NK-92 treated with Interleukin-12 subunit alpha and Interleukin-12 subunit beta, amount 100 ng/mL, for 24 hours (cell line): Measurements from ENCODE around the gene ZNF77.
"Not testable (repeated sequence)": the region's sequence is repeated elsewhere in the genome, so short reads cannot be mapped to it uniquely, and the experiment has no call there.

Source experiments
- DNase-seq: peaks from one replicate; lab custom pipeline; 2025; lab: John Stamatoyannopoulos, UW

The ZNF77 gene

DNA sequence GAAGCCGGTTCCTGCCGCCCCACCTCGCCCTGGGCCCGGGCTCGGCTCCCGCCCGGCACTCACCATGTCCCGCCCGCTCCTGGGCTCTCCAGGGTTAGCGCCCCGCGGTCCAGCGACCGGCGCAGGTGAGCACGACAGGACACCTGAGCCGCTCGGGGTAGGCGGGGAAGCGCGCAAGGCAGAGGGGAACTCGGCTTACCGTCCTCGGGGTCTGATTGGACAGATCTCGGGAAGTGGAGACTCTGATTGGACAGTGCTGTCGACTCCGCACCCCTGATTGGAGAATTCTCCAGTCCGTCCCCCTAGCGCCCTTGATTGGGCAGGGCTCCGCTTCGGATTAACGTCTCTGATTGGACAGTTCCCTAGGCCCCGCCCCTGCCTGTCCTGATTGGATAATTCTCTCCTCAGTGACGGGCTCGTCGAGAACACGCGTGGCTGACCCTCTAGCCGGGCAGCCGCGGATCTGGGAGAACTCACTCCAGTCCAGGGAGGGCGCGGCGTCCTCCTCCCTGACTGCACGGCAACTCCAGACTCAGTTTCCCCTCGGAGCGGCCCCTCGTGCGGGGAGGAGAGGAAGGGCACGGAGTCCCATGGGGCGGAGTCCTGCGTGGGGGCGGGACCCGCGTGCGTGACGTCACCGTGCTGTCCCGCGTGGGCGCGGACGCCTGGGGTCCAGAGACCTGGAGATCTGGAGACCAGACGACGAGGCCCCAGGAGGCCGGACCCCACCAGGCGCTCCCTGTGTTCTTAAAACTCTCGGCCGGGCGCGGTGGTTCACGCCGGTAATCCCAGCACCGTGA lies at the start of gene ZNF77:
Gene ZNF77, minus strand, starts transcription at position 197 of the 800 bp plus-strand sequence. Its CDS starts 131 bp downstream, at position 66.
- peak; percentile 98 for DNase-seq

DNA sequence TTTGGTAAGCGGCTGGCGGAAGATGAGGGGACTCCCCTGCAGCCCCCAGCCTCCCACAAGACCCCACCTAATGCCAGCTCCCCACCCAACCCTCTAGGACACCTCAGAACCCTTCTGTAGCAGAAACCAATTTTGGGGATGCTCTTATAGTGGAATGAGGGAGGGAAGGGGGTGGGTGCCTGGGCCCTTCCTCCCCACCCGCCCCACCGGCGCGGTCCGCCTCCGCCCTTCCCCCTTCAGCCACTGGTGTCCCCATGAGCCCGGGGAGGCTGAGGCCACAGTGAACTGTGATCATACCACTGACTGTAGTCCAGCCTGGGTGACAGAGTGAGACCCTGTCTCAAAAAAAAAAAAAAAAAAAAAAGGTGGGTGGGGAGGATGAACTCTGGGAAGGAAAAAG lies 48.8 kb upstream of the ZNF77 start:
- DNase-seq: no peak

DNA sequence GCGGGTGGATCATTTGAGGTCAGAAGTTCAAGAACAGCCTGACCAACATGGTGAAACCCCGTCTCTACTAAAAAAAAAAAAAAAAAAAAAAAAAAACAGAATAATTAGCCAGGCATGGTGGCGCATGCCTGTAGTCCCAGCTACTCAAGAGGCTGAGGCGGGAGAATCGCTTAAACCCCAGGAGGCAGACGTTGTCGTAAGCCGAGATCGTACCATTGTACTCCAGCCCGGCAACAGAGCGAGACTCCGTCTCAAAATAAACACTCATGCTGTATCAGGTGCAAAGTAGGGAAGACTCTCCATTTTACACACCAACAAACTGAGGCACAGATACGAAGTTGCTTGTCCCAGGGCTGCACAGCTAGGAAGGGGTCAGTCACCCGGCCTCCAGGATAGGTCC lies 48.2 kb upstream of the ZNF77 start:
- DNase-seq: no peak

DNA sequence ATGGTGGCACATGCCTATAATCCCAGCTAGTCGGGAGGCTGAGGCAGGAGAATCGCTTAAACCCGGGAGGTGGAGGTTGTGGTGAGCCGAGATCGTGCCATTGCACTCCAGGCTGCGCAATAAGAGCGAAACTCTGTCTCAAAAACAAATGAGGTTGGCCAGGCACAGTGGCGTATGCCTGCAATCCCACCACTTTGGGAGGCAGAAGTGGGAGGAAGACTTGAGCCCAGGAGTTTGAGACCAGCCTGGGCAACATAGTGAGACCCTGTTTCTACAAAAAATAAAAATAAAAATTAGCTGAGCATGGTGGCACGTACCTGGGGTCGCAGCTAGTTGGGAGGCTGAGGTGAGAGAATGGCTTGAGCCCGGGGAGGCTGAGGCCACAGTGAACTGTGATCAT lies 47.6 kb upstream of the ZNF77 start:
- DNase-seq: not testable (repeated sequence)

DNA sequence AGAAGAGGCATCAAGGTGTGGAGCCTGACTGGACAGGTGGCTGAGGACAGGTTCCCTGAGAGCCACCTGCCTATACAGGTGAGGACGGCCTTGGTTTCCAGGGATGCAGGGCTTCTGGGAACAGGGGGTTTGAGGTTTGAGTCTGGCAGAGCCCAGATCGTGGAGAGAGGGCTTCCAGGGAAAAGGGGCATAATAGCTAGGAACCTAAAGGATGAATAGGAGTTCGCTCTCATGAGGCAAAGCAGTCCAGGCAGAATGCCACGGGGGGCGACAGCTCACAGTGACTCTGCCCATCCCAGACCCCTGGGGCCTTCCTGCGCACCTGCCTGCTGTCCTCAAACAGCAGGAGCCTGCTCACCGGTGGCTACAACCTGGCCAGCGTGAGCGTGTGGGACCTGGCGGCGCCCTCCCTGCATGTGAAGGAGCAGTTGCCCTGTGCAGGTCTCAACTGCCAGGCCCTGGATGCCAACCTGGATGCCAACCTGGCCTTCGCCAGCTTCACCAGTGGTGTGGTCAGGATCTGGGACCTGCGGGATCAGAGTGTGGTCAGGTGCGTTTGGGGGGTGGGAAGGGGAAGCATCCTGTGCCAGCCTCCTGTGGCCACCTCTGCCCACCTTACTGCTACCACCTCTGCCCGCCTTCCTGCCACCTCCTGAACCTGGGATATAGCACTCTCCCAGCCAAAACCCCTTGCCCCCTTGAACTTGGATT lies 44.6 kb upstream of the ZNF77 start:
- DNase-seq: no peak

DNA sequence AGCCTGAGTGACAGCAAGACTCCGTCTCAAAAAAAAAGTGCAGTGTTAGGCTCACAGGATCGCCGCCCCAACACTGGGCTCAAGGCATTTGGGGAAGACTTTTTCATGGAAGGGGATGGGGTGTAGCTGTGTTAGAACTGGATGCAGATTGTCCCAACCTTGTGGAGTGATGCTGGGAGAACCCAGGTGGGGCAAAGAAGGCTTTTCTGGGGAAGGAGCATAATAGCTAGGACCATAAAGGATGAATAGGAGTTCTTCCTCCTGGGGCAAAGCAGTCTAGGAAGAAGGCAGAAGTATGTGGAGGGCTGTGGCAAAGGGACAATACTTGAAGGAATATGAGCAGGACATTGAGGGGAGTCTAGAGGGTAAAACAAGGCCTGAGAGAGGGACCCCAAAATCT lies 43.8 kb upstream of the ZNF77 start:
- DNase-seq: no peak

DNA sequence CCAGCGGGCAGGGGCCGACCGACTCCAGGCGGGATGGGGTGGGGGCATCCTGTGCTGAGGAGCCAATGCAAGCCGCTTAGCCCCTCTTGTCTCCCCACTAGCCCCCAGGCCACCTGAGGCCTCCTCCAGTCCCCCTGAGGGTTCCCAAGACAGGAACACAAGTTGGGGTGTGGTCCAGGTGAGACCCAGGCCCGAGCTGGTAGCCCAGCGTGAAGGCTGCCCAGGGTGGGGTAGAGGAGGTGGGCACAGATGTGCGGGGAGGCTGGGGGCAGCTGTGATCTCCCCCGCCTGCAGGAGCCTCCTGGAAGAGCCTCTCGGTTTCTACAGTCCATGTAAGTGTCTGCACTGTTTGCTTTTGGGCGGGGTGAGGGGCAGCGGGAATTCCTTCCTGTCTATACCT lies 43.0 kb upstream of the ZNF77 start:
- DNase-seq: no peak

DNA sequence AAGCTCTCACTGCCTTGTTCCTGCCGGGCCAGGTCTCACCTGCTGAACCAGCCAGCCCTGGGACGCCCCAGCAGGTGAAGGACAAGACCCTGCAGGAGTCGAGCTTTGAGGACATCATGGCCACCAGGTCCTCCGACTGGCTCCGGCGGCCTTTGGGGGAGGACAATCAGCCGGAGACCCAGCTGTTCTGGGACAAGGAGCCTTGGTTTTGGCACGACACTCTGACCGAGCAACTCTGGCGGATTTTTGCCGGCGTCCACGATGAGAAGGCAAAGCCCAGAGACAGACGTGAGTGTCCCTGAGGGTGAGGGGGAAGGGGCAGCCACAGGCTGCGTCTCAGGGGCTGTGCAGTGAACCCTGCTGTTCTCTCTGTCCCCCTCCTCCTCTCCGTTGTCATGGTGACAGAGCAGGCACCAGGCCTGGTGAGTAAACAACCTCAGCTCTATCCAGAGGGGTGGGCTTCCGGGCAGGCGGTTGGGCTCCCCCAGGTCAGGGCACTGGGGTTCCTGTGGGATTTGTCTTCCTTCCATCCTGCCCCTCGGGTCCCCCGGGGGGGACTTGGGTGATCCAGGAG lies 42.3 kb upstream of the ZNF77 start:
- DNase-seq: no peak

DNA sequence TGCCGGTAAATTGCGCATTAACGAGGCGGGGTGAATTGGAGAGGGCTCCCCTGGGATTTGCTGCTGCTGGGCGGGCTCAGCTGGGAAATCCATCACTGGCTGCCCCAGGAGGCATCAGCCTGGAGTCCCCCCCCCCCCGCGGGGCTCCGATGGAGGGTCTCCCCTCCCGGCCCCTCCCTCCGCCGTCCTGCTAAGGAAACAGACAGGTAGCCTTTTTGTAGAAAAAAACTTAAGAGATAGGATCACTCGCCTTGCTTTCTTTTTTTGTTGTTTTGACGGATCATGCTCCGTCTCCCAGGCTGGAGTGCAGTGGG lies 39.4 kb upstream of the ZNF77 start:
- no peak for DNase-seq

DNA sequence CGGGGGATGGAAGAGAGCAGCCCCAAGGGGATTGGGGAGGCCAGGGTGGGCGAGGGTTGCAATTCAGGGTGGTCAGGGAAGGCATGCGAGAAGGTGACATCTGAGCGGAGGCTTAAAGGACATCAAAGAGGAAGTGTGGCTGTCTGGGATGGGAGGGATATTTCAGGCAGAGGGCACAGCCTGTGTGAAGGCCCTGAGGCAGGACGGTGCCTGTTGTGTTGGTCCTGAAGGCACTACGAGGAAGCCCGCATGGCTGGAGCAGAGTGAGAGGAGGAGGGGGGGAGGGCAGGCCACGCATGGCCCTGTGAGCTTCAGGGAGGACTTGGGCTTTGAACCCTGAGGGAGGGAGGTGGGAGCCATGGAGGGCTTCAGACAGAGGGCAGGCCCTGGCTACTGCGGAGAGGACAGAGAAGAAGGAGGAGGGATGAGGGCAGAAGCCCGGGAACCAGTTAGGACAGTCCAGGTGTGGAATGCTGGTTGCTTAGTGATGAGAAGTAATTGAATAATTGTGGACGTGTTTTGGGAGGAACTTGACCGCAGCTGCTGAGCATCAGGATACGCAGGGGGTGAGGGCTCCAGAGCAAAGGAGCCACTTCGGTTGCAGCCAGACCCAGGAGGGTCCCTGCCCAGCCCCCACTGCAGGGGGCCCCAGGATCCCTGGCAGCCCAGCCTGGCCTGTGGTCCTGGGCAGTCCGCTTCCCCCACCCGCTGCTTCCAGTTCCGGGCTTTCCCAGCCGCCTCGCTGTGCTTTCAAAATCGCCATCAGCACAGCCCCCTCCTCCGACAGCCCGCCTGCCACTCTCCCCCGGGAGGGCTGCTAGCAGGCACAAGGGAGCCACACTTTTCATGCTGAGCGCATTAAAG lies 38.8 kb upstream of the ZNF77 start:
- no peak for DNase-seq

DNA sequence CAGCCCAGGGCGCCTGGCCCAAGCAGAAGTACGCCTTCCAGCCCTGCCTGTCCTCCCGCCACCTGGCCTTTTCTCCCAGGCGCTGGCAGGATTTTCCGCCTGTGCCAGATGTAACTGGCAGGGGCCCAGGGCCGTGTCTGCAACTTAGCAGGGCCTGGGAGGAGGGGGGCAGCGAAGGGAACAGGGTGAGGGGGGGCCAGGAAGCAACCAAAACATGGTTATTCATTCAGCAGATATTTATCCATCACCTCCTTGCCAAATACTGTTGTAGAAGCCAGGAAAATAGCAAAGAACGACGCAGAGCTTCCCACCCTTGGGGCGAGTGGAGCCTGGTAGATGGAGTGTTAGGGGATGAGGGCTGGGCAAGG lies 38.2 kb upstream of the ZNF77 start:
- DNase-seq: no peak

DNA sequence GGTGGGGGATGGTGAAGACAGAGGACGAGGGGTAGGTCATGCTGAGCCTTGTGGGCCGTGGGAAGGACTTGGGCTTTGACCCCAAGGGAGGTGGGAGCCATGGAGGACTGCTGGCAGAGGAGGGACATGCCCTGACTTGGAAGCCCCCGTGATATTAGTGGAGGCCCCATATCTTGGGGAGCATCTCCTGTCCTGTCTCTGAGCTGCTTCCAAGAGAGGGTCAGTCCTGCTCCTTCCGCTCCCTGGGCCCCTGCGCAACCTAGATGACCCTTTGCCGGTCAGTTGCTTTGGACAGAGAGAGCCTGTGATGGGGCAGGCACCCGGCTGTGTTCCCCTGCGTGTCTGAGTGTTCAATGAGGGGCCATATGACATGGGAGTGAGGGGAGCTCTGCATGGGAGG lies 37.8 kb upstream of the ZNF77 start:
- DNase-seq: no peak

DNA sequence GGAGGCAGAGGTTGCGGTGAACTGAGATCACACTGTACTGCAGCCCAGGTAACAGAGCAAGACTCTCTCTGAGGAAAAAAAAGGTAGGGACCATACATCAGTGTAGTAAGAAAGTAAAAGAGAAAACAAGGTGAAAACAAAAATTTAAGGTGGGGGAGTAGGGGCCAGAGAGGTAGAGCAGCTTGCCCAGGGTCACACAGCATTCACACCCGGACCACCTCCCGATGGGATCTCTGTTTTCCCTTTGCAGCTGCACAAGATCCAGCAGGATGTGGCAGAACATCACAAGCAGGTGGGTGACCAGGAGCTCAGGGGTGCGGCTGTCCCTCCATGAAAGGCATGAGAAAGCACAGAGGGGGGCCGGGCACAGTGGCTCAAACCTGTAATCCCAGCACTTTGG lies 37.1 kb upstream of the ZNF77 start:
- DNase-seq: no peak

DNA sequence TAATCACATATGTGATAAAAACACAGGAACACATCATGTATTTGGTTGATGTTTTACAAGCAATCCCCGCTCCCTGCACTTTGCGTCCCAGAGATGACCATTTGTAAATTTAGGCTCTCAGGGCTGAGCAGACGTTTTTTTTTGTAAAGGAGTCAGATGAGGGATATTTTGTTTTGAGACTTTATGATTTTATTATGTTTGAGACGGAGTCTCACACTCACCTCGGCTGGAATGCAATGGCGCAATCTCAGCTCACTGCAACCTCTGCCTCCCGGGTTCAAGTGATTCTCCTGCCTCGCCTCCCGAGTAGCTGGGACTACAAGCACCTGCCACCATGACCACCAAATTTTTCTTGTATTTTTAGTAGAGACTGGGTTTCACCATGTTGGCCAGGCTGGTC lies 34.0 kb upstream of the ZNF77 start:
- DNase-seq: no peak

DNA sequence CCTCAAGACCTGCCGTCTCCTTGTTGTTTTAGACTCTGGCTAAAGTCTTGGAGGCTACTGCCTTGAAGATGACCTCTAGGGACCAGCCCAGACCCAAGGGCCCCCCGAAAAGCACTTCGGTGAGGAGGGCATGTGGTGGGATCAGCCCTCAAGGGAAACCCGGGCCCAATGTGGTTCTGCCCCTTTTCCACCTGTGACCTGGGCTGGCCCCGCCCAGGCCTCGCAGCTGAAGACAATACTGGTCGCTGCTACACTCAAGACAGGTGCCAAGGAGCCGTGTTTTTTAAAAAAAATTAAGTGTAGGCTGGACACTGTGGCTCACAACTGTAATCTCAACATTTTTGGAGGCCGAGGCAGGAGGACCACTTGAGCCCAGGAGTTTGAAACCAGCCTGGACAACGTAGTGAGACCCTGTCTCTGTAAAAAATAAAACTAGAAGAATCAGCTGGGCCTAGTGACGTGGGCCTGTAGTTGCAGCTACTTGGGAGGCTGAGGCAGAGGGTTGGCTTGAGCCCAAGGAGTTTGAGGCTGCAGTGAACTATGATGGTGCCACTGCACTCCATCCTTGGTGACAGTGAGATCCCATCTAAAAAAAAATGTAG lies 33.5 kb upstream of the ZNF77 start:
- no peak for DNase-seq

DNA sequence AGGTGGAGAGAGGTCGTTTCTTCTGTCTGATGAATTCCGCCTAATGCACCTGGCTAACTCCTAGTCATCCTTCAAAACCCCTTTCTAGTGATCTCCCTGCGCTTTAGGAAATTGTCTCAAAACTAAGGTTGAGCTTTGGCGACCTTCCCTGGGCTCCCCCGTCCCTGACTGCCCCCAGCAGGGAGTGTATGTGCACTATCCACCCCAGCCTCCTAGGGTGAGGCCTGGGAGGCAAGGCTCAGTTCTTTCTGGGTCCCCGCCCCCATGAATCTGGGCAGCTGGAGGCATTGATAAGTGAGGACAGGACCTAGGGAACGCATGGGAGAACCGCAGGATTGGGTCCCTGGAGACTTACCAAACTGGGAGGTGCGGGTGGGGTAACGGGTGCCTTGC lies 33.0 kb upstream of the ZNF77 start:
- no peak for DNase-seq

DNA sequence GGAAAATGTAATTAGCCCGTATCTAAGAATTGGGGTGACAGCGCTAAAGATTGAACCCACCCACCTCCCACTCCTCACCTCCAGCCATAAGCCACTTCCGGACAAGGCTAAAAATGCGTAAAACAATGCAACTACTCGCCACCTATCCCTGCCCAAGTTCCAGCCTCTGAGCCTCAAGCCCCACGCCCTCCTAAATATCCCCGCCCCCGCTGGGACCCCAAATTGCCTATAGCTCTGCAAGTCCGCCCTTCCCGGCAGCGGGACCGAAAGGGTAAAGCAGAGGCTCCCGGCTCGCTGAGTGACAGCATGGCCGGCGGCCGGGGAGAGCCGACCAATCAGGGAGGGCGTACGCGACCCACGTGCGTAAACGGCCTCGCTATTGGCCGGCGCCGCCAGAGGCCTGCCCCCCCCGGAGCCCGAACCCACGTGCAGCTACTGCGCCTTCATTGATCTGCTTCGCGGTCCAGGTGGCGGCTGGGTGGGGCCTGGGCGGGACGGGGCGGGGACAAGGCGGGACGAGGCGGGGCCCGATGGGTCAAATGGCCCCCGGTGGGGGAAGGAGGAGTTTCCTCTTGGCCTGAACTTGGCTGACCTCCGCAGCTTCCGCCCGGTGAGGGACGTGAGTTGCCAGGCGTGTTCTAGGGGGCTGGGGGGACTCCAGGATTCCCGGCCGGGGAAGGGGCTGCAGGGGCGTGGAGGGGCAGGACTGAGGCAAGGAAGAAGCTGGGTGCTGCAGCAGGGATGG lies 32.4 kb upstream of the ZNF77 start, which contains the start of gene TLE6:
Gene TLE6, plus strand, starts transcription at position 564 of the 745 bp plus-strand sequence. CDS start 670 bp downstream, outside the sequence.
- peak; percentile 97 for DNase-seq

DNA sequence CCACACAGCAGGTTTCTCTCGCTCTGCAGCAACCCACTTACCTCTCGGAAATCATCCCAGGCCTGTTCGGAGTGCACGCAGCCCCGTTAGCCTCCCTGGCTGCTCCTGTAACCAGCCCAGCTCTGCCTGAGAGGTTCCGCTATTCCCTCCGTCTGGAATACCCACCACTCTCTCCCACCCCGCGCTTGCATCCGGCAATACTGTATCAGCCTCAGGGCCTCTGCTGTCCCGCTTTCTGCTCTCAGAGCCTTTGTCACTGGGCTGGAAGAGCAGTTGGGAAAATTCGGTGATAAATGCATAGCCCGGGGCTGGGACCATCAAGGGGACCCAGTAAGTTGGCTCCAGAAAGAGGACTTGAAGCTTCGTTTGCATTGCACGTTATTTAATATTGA lies 31.8 kb upstream of the ZNF77 start:
- no peak for DNase-seq

DNA sequence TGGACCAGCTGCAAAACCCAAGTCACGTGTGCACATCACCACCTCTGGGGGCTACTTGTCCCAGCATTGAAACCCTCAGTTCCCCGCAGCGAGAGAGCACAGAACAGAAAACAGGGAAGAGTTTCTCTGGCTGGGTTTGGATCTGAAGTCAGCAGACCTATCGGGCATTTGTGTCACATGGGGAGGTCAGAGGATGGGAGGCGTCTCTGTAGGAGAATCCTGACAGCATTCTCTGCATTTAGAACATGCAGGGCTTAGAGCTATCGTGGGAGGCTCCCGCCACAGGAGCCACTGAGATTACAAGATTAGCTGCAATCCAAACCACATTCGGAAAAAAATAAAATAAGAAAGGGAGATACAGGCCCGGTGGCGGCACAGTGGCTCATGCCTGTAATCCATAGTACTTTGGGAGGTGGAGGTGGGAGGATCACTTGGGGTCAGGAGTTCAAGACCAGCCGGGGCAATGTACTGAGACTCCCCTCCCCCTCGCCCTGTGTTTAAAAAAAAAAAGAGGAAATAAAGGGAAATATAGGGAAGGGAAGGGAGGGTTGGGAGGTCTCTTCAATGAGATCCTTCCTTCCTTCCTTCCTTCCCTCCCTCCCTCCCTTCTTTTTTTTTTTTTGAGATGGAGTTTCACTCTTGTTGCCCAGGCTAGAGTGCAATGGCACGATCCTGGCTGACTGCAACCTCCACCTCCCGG lies 29.7 kb upstream of the ZNF77 start:
- DNase-seq: no peak

DNA sequence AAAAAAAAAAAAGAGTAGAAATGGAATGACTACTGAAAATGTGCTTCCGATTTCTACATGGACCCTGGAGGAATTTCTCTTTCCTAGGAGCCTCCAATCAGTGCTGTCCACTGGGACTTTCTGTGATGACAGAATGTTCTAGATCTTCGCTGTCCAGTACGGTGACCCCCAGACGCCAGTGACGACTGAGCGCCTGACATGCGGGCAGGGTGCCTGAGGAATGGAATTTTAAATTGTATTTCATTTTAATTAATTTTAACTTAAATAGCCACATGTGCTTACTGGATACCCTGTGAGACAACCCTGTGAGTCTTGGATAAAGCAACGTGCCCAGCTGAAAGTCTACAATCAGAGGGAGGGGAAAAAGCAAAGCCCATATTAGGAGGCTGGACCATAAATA lies 28.5 kb upstream of the ZNF77 start:
- DNase-seq: no peak
